T-cell (primary cell): ENCODE results near the gene UBE2D4. TPM values are rescaled to one million over a fixed set of nuclear protein-coding genes. Genes with fewer than 3 reads are reported as not detected.
"Not testable (repeated sequence)": the region's sequence is repeated elsewhere in the genome, so short reads cannot be mapped to it uniquely, and the experiment has no call there.

ENCODE experiments used
- ATAC-seq, 4 experiments: fragments of 200-7000 bp in 3 of 4; fragments of 150-1000 bp in 1 of 4; cut with Tn5 transposase; replicated peaks in 1 of 4; 1 replicate in 3 of 4; 2 replicates in 1 of 4; pipeline ENCODE4 v1.10.0; 2021; ENCODE audit warnings: moderate library complexity in 3 of 4, mild to moderate bottlenecking in 2 of 4, moderate number of reproducible peaks in 1 of 4
- CTCF ChIA-PET, 2 donors: fragments of 300-600 bp; sonication (Branson Sonifier 250); formaldehyde crosslinking; loops; one replicate each; lab custom pipeline; 2022; ENCODE audit warnings: antibody characterized with exemption in 2 of 2; lab: Charles Lee
- POLR2A ChIA-PET, 2 donors: fragments of 300-600 bp; sonication (Branson Sonifier 250); formaldehyde crosslinking; loops; one replicate each; lab custom pipeline; 2022; ENCODE audit warnings: antibody characterized with exemption in 2 of 2; lab: Charles Lee
- DNase-seq, 35 experiments: peaks; one replicate each; pipeline versions ENCODE4 v3.0.0 to v3.0.0-alpha.2; 2013 to 2023
- H3K27ac ChIP-seq: one replicate; pipeline ENCODE4 v1.5.1; 2013; ENCODE audit warnings: low read length
- H3K27me3 ChIP-seq, 2 experiments: replicated peaks in 1 of 2; 1 replicate in 1 of 2; 2 replicates in 1 of 2; pipeline versions ENCODE4 v1.6.1 to v1.7.0; 2013; ENCODE audit warnings: low read length in 1 of 2, mixed read lengths in 1 of 2; ENCODE audit not compliant: control insufficient read depth in 2 of 2, insufficient read depth in 2 of 2; ENCODE audit errors: extremely low read depth in 1 of 2
- H3K36me3 ChIP-seq, 2 donors: 1 replicate in 1 of 2; 2 replicates in 1 of 2; pipeline versions ENCODE4 v1.6.1 to v1.7.0; 2013; ENCODE audit warnings: low read length in 1 of 2; ENCODE audit not compliant: control insufficient read depth in 2 of 2, insufficient read depth in 1 of 2; ENCODE audit errors: extremely low read depth in 1 of 2
- H3K4me1 ChIP-seq, 2 experiments: 1 replicate in 1 of 2; 2 replicates in 1 of 2; pipeline versions ENCODE4 v1.6.1 to v1.7.0; 2013; ENCODE audit warnings: low read length in 2 of 2, mixed read lengths in 1 of 2; ENCODE audit not compliant: insufficient read depth in 2 of 2, control insufficient read depth in 1 of 2; ENCODE audit errors: extremely low read depth in 1 of 2
- H3K4me3 ChIP-seq, 2 donors: 1 replicate in 1 of 2; 2 replicates in 1 of 2; pipeline versions ENCODE4 v1.5.1 to v1.7.0; 2013; ENCODE audit warnings: mild to moderate bottlenecking in 2 of 2, low read length in 1 of 2, moderate library complexity in 1 of 2; ENCODE audit not compliant: control insufficient read depth in 1 of 2; ENCODE audit errors: extremely low read depth in 1 of 2
- H3K9me3 ChIP-seq: 2 replicates; pipeline ENCODE4 v1.7.0; 2013
- H3K27ac Mint-ChIP-seq, 2 donors: one replicate each; pipeline ENCODE4 v1.8.0; 2020 to 2021; ENCODE audit warnings: mild to moderate bottlenecking in 2 of 2, mixed read lengths in 2 of 2
- H3K27me3 Mint-ChIP-seq, 2 donors: one replicate each; pipeline ENCODE4 v1.8.0; 2021 to 2022; ENCODE audit warnings: mixed read lengths in 2 of 2
- H3K36me3 Mint-ChIP-seq: one replicate; pipeline ENCODE4 v1.8.0; 2021; ENCODE audit warnings: mixed read lengths
- H3K4me1 Mint-ChIP-seq, 3 donors: one replicate each; pipeline ENCODE4 v1.8.0; 2020 to 2022; ENCODE audit warnings: mixed read lengths in 3 of 3, mild to moderate bottlenecking in 1 of 3
- H3K4me3 Mint-ChIP-seq, 3 donors: one replicate each; pipeline ENCODE4 v1.8.0; 2020 to 2022; ENCODE audit warnings: mild to moderate bottlenecking in 3 of 3, mixed read lengths in 3 of 3, moderate library complexity in 3 of 3
- H3K9me3 Mint-ChIP-seq, 3 donors: one replicate each; pipeline ENCODE4 v1.8.0; 2020 to 2022; ENCODE audit warnings: mixed read lengths in 3 of 3
- WGBS: methylation state at CpG from one replicate; pipeline ENCODE4 v1.1.5; 2013; ENCODE audit warnings: missing lambda C conversion rate; ENCODE audit not compliant: insufficient coverage; 5-methylcytosine and 5-hydroxymethylcytosine counted together
- total RNA-seq, 35 experiments: library from RNA in 6 of 35; stranded (reverse) in 6 of 35; fragments of 120-200 nt in 1 of 35; gene quantifications; one replicate each; pipeline versions ENCODE4 v1.2.1 to v1.2.4 and lab custom pipeline; 2013 to 2026

UBE2D4 gene
- total RNA-seq, 5 donors from 2014 or later (not counting 1 experiment from before 2014, with no cell fraction given), result 6.7 to 12.8 (median 10.4) TPM

GRCh38 chr7:43994681-43995080 lies 68.4 kb downstream of the UBE2D4 start:
- H3K36me3 ChIP-seq, H3K4me1 Mint-ChIP-seq, H3K27ac Mint-ChIP-seq, H3K9me3 ChIP-seq, H3K36me3 Mint-ChIP-seq, H3K4me3 ChIP-seq, H3K27me3 Mint-ChIP-seq, H3K9me3 Mint-ChIP-seq, H3K27me3 ChIP-seq, CTCF ChIA-PET, H3K4me1 ChIP-seq, DNase-seq, H3K27ac ChIP-seq, H3K4me3 Mint-ChIP-seq, ATAC-seq: not testable (repeated sequence)
- no CpG with 5 or more reads among the region's 6 CpGs for WGBS
- POLR2A ChIA-PET, result interaction anchor here in 1 of 2 donors (0.7 kb wide), 1 partner anchor 130 kb away, joined by 3 read pairs; no protein-coding TSS in a partner anchor

GRCh38 chr7:43997532-43997931 lies 71.3 kb downstream of the UBE2D4 start, which contains the start of gene SPDYE1:
Gene SPDYE1, plus strand, starts transcription at chr7:43997897. Its CDS starts 2,053 bp downstream, at chr7:43999950.
- H3K4me3 ChIP-seq, H3K4me1 Mint-ChIP-seq, CTCF ChIA-PET, H3K27me3 ChIP-seq, H3K36me3 ChIP-seq, H3K27ac ChIP-seq, ATAC-seq, POLR2A ChIA-PET, H3K4me1 ChIP-seq, H3K9me3 ChIP-seq, H3K4me3 Mint-ChIP-seq, H3K36me3 Mint-ChIP-seq, DNase-seq, H3K27me3 Mint-ChIP-seq, H3K27ac Mint-ChIP-seq, H3K9me3 Mint-ChIP-seq: not testable (repeated sequence)
- WGBS, result no CpG with 5 or more reads among the region's 3 CpGs

Other genes with a start within 250 kb of the UBE2D4 start
- gene COA1, start 196.9 kb upstream of the UBE2D4 start, total RNA-seq, result 10 to 100 TPM; 49.6 to 92.1 (median 67.8) TPM
- 10 to 100 TPM; 14.1 to 21.3 (median 17.3) TPM for gene BLVRA, start 167.8 kb upstream of the UBE2D4 start, total RNA-seq
- 10 to 100 TPM; 44.6 to 71.6 (median 58.4) TPM for gene MRPS24, start 56.9 kb upstream of the UBE2D4 start, total RNA-seq
- gene URGCP, start 19.8 kb upstream of the UBE2D4 start, total RNA-seq, result 10 to 100 TPM; 22.3 to 35.2 (median 33.6) TPM
- gene SPDYE1, start 71.5 kb downstream of the UBE2D4 start, total RNA-seq, result not detected
- 100 to 1,000 TPM; 101 to 188 (median 156) TPM for gene DBNL, start 118.3 kb downstream of the UBE2D4 start, total RNA-seq
- 1 to 10 TPM; 1.1 to 2.9 (median 1.7) TPM for gene PGAM2, start 139.1 kb downstream of the UBE2D4 start, total RNA-seq
- 10 to 100 TPM; 39.5 to 81.9 (median 70.7) TPM for gene POLM, start 156.1 kb downstream of the UBE2D4 start, total RNA-seq
- gene AEBP1, start 177.9 kb downstream of the UBE2D4 start, total RNA-seq, result 10 to 100 TPM; 18.1 to 28.4 (median 23.1) TPM
- gene POLD2, start 197.1 kb downstream of the UBE2D4 start, total RNA-seq, result 10 to 100 TPM; 53.4 to 85.1 (median 72.6) TPM
- not detected for gene MYL7, start 214.9 kb downstream of the UBE2D4 start, total RNA-seq